ENCODE results near the gene KIF2C. TPM values are rescaled to one million over a fixed set of nuclear protein-coding genes. Genes with fewer than 3 reads are reported as not detected.

The KIF2C gene
- polyA plus RNA-seq, 3 donors, result 0.13 to 0.29 (median 0.24) TPM

DNA sequence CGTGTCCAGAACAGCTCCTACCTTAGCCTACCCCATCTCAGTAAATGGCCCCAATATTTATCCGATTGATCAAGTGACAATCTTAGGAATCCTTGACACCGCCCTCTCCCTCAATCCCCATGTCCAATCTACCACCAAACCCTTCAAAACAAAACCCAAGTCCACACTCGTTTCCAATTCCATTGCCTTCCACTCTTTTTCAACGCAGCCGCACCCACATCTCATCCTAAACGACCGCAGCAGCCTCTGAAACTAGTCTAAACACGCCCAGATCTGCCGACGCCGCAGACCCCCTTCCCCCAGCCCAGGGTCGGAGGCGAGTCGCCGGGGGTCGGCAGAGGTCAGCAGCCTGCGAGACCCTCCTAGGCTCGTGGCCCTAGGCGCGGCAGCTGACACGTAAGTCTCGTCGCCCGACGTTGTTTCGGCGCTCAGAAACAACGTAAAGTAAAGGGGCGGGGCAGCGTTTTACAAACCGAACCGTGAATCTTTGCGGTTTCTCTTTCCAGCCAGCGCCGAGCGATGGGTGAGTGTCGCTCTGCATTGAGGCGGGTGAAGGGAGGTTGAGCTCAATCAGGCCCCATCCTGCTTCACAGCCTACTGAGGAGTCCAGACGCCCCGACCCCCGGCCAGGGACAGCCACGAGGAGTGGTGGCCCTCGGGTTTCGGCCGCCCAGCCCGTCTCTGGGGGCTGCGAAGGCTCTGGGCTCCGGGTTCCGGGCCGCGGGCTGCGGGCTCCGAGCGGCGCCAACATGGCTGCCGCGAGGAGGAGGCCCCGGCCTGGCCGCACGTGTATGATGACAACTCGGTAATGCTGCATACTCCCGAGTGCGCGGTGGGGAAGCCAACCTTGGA, 35.7 kb downstream of the KIF2C start, which contains the start of gene RPS8:
RPS8 (plus strand) TSS at position 463 of the 852 bp plus-strand sequence; CDS start at position 520, 57 bp downstream.
- peaks cover 29 to 38% of the 10 kb centered on the region in 2 donors for H3K36me3 ChIP-seq (replicated peaks in 1 of 2; ENCODE audit: control insufficient read depth in 1 of 2, insufficient read depth in 2 of 2, low read length in 2 of 2)
- TF ChIP-seq, protein P1, sequence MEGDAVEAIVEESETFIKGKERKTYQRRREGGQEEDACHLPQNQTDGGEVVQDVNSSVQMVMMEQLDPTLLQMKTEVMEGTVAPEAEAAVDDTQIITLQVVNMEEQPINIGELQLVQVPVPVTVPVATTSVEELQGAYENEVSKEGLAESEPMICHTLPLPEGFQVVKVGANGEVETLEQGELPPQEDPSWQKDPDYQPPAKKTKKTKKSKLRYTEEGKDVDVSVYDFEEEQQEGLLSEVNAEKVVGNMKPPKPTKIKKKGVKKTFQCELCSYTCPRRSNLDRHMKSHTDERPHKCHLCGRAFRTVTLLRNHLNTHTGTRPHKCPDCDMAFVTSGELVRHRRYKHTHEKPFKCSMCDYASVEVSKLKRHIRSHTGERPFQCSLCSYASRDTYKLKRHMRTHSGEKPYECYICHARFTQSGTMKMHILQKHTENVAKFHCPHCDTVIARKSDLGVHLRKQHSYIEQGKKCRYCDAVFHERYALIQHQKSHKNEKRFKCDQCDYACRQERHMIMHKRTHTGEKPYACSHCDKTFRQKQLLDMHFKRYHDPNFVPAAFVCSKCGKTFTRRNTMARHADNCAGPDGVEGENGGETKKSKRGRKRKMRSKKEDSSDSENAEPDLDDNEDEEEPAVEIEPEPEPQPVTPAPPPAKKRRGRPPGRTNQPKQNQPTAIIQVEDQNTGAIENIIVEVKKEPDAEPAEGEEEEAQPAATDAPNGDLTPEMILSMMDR (IDR thresholded peaks at IDR 0.05), result no peak
- Mint-ChIP-seq H3K27me3 (ENCODE audit: low read depth in 3 of 3) (no peaks in the 10 kb centered on the region), H3K4me1 (peaks cover 34% of the 10 kb centered on the region), H3K9me3 (no peaks in the 10 kb centered on the region), H3K36me3 (peaks cover 31 to 39% of the 10 kb centered on the region in 2 donors), H3K4me3 (peak within 1 kb of the TSS; percentile 92 to 96), H3K27ac (peak within 1 kb of the TSS; percentile 96 to 100 (median 98))
- peak within 1 kb of the TSS; percentile 81 to 90 (median 86) for H3K4me3 ChIP-seq (replicated peaks in 1 of 3; ENCODE audit: low read depth in 2 of 3, low read length in 3 of 3)
- no peaks in the 10 kb centered on the region for H3K27me3 ChIP-seq (ENCODE audit: control insufficient read depth in 2 of 2, insufficient read depth in 2 of 2, low read length in 2 of 2)
- H4K20me1 ChIP-seq (ENCODE audit: insufficient read depth, low read length), result peaks cover 37% of the 10 kb centered on the region
- peak; percentile 88 to 91 (median 90) for DNase-seq
- H3K79me2 ChIP-seq (ENCODE audit: insufficient read depth, low read length), result peaks cover 34% of the 10 kb centered on the region
- H3K9ac ChIP-seq (ENCODE audit: insufficient read depth, low read length, poor library complexity, severe bottlenecking), result peak within 1 kb of the TSS; percentile 90
- H2AFZ ChIP-seq (ENCODE audit: insufficient read depth, low read depth, low read length, poor library complexity, severe bottlenecking), result peak within 1 kb of the TSS; percentile 88
- H3K4me1 ChIP-seq (ENCODE audit: control insufficient read depth in 1 of 2, insufficient read depth in 2 of 2, low read length in 2 of 2), result peaks cover 23 to 31% of the 10 kb centered on the region in 2 donors
- intact Hi-C loops (cut with micrococcal nuclease), result loop anchor here (2.0 to 10.0 kb wide), 5 partner anchors 33 to 527 kb away; partner anchors contain the start of genes EIF2B3 (in 1 of the 2) and RNU5D-1 (in 1 of the 2)
- no peaks in the 10 kb centered on the region for H3K9me3 ChIP-seq (replicated peaks in 1 of 2; ENCODE audit: control insufficient read depth in 1 of 2, insufficient read depth in 1 of 2, low read length in 2 of 2)
- peak within 1 kb of the TSS; percentile 86 to 93 for H3K27ac ChIP-seq (ENCODE audit: low read depth in 1 of 2, low read length in 2 of 2)
- peak within 1 kb of the TSS; percentile 86 for H3K4me2 ChIP-seq (replicated peaks; ENCODE audit: extremely low read depth, low read length, poor library complexity, severe bottlenecking)
- under 1% methylated on average over 65 of the region's 65 CpGs for WGBS (ENCODE audit: insufficient coverage)

DNA sequence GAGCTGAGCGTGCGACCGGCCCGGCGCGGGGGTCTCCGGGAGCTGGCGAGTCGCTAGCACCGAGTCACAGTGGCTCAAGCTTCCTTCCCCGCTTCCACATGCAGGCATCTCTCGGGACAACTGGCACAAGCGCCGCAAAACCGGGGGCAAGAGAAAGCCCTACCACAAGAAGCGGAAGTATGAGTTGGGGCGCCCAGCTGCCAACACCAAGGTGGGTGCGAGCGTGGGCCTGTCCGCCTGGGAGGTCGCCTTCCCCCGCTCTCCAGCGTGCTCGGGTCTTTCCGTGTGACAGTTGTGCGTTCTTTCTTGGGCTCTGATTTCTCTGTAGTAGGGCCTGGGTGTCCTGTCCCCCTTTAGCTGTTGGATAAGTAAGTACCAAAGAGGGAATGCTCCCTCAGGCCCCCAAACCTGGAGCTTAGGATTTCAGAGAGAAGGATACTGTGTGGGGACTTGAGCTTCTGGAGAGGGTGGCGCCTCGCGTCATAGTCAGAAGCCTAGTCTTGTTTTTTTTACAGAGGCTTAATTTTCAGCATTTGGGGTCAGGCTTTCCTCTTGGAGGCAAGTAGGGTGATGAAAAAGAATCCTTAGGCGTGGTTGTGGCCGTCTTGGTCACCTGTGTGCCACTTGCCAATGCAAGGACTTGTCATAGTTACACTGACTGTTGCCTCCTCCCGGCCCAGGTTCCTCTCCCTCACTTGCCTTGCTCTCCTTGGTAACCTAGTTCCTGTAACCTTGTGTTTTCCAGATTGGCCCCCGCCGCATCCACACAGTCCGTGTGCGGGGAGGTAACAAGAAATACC, 36.5 kb downstream of the KIF2C start:
- Histone ChIP-seq H3K27ac (ENCODE audit: low read depth in 1 of 2, low read length in 2 of 2) (peak overlapping the region; percentile 86 to 93), H2AFZ (ENCODE audit: insufficient read depth, low read depth, low read length, poor library complexity, severe bottlenecking) (peak overlapping the region; percentile 88), H3K4me3 (replicated peaks in 1 of 3; ENCODE audit: low read depth in 2 of 3, low read length in 3 of 3) (peak overlapping the region; percentile 81 to 90 (median 86)), H3K4me2 (replicated peaks; ENCODE audit: extremely low read depth, low read length, poor library complexity, severe bottlenecking) (peak overlapping the region; percentile 86), H3K9ac (ENCODE audit: insufficient read depth, low read length, poor library complexity, severe bottlenecking) (peak overlapping the region; percentile 90), H3K4me1 (ENCODE audit: control insufficient read depth in 1 of 2, insufficient read depth in 2 of 2, low read length in 2 of 2) (peaks cover 23 to 31% of the 10 kb centered on the region in 2 donors), H3K9me3 (replicated peaks in 1 of 2; ENCODE audit: control insufficient read depth in 1 of 2, insufficient read depth in 1 of 2, low read length in 2 of 2) (no peaks in the 10 kb centered on the region), H3K27me3 (ENCODE audit: control insufficient read depth in 2 of 2, insufficient read depth in 2 of 2, low read length in 2 of 2) (no peaks in the 10 kb centered on the region), H3K36me3 (replicated peaks in 1 of 2; ENCODE audit: control insufficient read depth in 1 of 2, insufficient read depth in 2 of 2, low read length in 2 of 2) (peaks cover 32 to 47% of the 10 kb centered on the region in 2 donors), H4K20me1 (ENCODE audit: insufficient read depth, low read length) (peaks cover 43% of the 10 kb centered on the region), H3K79me2 (ENCODE audit: insufficient read depth, low read length) (peaks cover 34% of the 10 kb centered on the region)
- Mint-ChIP-seq H3K27ac (peak overlapping the region; percentile 92 to 100 (median 96)), H3K4me1 (peaks cover 34% of the 10 kb centered on the region), H3K4me3 (peak overlapping the region; percentile 92 to 96), H3K9me3 (no peaks in the 10 kb centered on the region), H3K27me3 (ENCODE audit: low read depth in 3 of 3) (peaks cover 0 to 2% (median 0%) of the 10 kb centered on the region in 3 donors), H3K36me3 (peaks cover 38 to 47% of the 10 kb centered on the region in 2 donors)
- intact Hi-C loops (cut with micrococcal nuclease), result loop anchor here (2.0 to 10.0 kb wide), 5 partner anchors 34 to 526 kb away; partner anchors contain the start of genes EIF2B3 (in 1 of the 2) and RNU5D-1 (in 1 of the 2)
- peak in 2 of 3 donors; percentile 24 to 61 for DNase-seq
- WGBS (ENCODE audit: insufficient coverage), result 8% methylated on average over 25 of the region's 36 CpGs
- TF ChIP-seq, protein P1 (IDR thresholded peaks at IDR 0.05), result no peak

Data from CD14-positive monocyte (primary cell).